Measurements from ENCODE around the gene GATAD2A. TPM values are rescaled to one million over a fixed set of nuclear protein-coding genes. Genes with fewer than 3 reads are reported as not detected.

GATAD2A gene, protein sequence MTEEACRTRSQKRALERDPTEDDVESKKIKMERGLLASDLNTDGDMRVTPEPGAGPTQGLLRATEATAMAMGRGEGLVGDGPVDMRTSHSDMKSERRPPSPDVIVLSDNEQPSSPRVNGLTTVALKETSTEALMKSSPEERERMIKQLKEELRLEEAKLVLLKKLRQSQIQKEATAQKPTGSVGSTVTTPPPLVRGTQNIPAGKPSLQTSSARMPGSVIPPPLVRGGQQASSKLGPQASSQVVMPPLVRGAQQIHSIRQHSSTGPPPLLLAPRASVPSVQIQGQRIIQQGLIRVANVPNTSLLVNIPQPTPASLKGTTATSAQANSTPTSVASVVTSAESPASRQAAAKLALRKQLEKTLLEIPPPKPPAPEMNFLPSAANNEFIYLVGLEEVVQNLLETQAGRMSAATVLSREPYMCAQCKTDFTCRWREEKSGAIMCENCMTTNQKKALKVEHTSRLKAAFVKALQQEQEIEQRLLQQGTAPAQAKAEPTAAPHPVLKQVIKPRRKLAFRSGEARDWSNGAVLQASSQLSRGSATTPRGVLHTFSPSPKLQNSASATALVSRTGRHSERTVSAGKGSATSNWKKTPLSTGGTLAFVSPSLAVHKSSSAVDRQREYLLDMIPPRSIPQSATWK
- total RNA-seq: 27.8 and 61.8 TPM in 2 replicates

DNA sequence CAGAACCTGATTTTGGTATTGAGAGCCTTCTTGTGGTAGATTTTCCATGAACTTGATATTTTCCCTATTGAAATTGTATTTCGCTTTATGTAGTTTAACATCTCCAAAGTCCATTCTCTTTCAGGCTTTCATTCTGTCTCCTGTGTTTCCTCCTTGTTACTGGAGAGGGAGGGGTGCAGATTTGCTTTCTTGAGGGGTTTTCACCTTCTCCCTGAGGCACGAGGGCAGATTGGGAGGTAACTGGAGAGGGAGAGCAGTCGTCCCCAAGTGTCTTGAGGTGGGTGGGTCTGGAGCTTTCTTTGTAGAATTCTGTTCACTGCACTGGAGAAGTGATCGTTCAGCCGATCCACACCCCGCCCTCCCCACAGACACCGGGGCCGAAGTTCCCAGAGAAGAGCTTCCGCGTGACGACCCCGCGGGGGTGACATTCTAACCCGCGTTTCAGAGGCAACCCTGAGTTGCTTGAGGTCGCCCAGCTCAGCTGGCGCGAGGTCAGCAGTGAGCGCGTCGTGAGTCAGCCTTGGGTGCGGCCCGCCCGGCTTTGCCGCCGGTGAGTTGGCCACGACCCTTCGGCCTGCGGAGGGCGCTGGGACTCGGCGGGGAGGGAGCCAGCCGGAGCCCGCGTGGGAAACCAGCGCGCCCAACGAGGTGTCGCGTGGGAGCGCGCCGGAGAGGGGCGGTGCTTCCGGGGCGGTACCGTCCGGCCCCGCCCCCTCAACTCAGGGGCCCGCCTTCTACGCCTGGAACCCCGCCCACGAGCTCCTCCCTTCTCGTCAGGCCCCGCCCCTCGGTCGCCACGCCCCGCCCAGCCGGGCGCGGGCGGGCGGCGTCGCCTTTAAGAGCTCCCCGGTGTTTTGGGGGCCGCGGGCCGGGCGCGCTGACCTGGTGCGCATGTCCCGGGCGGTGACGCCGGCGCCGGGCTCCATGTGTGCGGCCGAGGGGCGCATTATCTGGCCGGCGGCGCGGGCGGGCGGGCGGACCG, at the start of gene GATAD2A:
Gene GATAD2A (plus strand): TSS at position 797 of the 982 bp plus-strand sequence. CDS start 59,671 bp downstream, outside the sequence.

DNA sequence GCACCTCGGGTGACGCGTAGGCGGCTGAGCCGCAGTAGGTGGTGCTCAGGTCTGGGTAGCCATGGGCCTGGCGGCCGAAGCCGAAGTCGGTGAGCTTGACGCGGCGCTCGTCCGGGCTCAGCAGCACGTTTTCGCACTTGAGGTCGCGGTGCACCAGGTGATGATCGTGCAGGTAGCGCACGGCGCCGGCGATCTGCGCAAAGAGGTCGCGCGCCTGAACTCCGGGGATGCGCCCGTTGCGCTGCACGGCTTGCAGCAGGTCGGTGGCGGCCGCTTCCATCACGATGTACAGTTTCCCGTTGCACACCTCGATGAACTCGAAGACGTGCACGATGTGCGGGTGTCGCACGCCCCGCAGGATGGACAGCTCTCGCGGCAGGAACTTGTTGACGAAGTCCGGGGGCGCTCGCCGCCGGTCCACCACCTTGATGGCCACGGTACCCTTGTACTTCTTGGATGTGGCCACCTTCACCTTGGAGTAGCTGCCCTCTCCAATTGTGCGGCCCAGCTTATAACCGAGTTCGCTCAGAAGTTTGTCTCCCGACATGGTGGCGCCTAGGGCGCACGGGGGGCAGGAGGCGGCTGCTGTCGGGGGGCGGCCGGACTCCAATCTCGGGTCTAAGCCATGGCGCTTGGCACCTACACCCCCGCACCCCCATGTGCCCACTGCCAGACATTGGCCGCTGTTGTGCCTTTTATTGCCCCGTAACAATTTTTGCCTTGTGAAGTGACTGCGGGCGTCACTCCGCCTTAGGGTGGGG, 109.6 kb downstream of the GATAD2A start, which contains the start of gene TSSK6:
Gene TSSK6 (minus strand): TSS at position 668 of the 761 bp plus-strand sequence. CDS start 121 bp downstream, at position 547.

DNA sequence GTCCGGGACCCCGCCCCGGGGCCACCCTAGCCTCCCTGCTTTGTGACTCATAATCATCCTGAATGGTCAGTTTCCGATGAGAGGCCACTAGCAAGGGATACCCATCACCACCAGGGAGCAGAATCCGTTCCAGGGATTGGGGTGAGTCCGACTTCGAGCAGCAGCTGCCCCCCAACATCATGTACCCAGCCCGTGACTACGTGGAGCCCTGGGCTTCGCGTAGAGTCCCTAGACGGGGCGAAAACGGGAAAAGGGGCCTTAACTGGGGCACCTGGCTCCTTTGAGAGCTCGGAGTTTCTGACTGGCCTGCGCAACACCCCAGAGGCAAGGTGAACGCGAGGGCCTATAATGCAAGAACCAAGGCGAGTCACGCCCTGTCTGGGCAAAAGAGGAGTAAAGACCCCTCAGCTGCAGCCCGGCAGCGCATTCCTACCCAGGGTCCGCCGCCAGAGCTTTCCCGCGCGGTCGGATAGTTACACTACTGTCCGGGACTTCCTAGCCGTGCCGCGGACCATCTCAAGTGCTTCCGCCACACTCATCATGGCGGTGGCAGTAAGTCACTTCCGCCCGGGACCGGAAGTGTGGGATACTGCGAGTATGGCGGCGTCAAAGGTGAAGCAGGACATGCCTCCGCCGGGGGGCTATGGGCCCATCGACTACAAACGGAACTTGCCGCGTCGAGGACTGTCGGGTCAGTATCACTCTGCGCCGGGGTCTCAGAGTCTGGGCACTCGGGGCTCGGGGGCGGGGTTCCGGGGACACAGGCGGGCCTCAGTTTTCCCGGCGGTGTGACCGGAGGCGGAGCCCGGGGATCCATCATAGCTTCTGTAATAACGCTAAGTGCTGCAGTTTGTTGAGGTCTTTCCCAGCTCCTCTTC, 110.4 kb downstream of the GATAD2A start, which contains the start of gene NDUFA13:
Gene NDUFA13 (plus strand): TSS at position 584 of the 878 bp plus-strand sequence. CDS start 14 bp downstream, at position 598.

DNA sequence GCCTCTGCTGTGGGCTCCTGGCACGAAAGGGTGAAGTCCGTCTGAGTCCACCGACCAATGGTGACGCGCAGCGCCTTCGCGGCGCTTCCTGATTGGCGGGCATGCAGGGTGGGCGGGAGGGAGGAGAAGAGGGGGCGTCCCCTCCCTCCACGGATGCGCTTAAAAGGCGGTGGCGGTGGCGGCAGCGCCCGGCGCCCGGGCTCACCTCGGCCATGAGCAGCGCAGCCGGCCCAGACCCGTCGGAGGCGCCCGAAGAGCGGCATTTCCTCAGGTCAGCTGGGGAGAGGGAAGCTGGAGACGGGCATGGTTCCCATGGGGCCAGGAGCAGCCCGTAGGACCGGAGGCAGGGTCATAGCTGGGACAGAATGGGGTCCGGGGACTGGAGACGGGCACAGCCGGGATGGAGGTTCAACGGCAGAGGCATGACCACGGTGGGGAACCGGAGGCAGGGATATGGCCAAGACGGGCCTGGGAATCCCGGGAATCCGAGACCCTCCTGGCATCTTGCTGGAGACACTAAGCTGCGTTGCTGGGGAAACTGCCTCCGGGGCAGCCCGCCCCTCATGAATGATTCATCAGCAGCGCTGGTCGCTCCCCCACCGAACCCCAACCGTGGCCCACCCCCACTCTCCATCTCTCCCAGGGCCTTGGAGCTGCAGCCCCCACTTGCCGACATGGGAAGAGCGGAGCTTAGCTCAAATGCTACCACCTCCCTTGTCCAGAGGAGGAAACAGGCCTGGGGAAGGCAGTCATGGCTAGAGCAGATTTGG, 123.4 kb downstream of the GATAD2A start, which contains the start of gene YJEFN3:
Gene YJEFN3 (plus strand): TSS at position 191 of the 770 bp plus-strand sequence. CDS start 22 bp downstream, at position 213.

DNA sequence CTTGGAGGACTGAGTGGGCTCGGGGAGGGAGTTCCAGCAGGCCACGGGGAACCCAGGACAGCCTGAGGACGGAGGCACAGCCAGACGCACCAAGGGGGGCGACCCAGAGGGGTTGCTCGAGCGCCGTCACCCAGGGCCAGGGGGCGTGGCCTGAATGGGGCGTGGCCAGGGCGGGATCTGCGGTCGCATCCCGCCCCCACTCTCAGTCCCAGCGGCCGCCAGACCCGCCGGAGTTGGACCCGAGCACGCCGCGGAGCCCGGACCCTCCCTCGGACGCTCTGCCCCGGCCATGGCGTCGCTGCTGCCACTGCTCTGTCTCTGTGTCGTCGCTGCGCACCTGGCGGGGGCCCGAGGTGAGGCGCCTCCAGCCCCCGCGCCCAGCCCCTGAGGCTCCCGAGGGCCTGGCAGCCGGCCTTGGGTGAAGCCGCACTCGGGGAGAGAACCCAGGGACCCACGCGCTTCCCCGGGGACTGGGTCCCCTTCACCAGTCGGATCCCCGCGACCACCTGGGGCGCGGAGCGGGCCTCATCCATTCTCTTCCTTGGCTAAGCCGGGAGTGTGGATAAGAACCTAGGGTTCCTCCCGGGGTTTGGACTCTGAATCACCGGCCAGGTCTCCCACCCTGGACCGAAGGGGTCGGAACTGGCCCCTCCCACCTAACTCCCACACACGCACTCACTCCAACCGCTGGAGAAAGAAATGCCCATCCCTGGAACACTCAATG, 132.7 kb downstream of the GATAD2A start, which contains the start of gene CILP2:
Gene CILP2 (plus strand): TSS at position 205 of the 724 bp plus-strand sequence. CDS start 85 bp downstream, at position 290.

Other genes with a start within 250 kb of the GATAD2A start
- gene MEF2B, start 235.4 kb upstream of the GATAD2A start, total RNA-seq: 0.48 TPM in 1 of 2 replicates, not detected in the other
- gene BORCS8, start 213.5 kb upstream of the GATAD2A start, total RNA-seq: 14.1 and 21.1 TPM in 2 replicates
- gene RFXANK, start 213.4 kb upstream of the GATAD2A start, total RNA-seq: 95.0 and 98.1 TPM in 2 replicates
- gene NR2C2AP, start 202.3 kb upstream of the GATAD2A start, total RNA-seq: 4.2 and 12.0 TPM in 2 replicates
- 0.08 TPM in 1 of 2 replicates, not detected in the other for gene NCAN, start 193.7 kb upstream of the GATAD2A start, total RNA-seq
- 0.39 and 1.4 TPM in 2 replicates for gene TM6SF2, start 132.4 kb upstream of the GATAD2A start, total RNA-seq
- 30.8 and 67.1 TPM in 2 replicates for gene SUGP1, start 85.2 kb upstream of the GATAD2A start, total RNA-seq
- 19.9 and 45.3 TPM in 2 replicates for gene MAU2, start 84.8 kb upstream of the GATAD2A start, total RNA-seq
- 0.91 and 3.8 TPM in 2 replicates for gene TSSK6, start 109.9 kb downstream of the GATAD2A start, total RNA-seq
- gene NDUFA13, start 110.5 kb downstream of the GATAD2A start, total RNA-seq: 34.0 and 218 TPM in 2 replicates
- 0.26 and 2.4 TPM in 2 replicates for gene YJEFN3, start 123.2 kb downstream of the GATAD2A start, total RNA-seq
- 0.52 and 6.0 TPM in 2 replicates for gene CILP2, start 132.6 kb downstream of the GATAD2A start, total RNA-seq
- gene PBX4, start 213.0 kb downstream of the GATAD2A start, total RNA-seq: 0.13 and 6.0 TPM in 2 replicates
- 0.65 and 9.2 TPM in 2 replicates for gene LPAR2, start 222.5 kb downstream of the GATAD2A start, total RNA-seq
- 11.6 and 13.8 TPM in 2 replicates for gene GMIP, start 238.0 kb downstream of the GATAD2A start, total RNA-seq

Measured in epithelial cell of alveolus of lung (primary cell).